KMS-11 (cell line): Measurements from ENCODE around the gene TMEM200B.

Source experiments
- H2AFZ ChIP-seq: fragments of 200-600 bp; sonication (generic); 2 replicates; pipeline ENCODE4 v1.6.1; 2016; ENCODE audit warnings: antibody characterized with exemption, mixed run types, low read depth
- H3K27ac ChIP-seq: fragments of 200-600 bp; sonication (generic); 2 replicates; pipeline ENCODE4 v1.6.1; 2016; ENCODE audit warnings: mild to moderate bottlenecking, mixed run types
- H3K27me3 ChIP-seq: fragments of 200-600 bp; sonication (generic); 2 replicates; pipeline ENCODE4 v1.6.1; 2017; ENCODE audit warnings: mild to moderate bottlenecking, low read depth, mixed run types, moderate library complexity; ENCODE audit not compliant: insufficient read depth
- H3K36me3 ChIP-seq: fragments of 200-600 bp; sonication (generic); 2 replicates; pipeline ENCODE4 v1.6.1; 2017; ENCODE audit warnings: mild to moderate bottlenecking, mixed run types; ENCODE audit not compliant: insufficient read depth
- H3K4me1 ChIP-seq: fragments of 200-600 bp; sonication (generic); 2 replicates; pipeline ENCODE4 v1.6.1; 2016; ENCODE audit warnings: mild to moderate bottlenecking, low read depth, mixed run types; ENCODE audit not compliant: poor library complexity, severe bottlenecking
- H3K4me2 ChIP-seq: fragments of 200-600 bp; sonication (generic); 2 replicates; pipeline ENCODE4 v1.7.0; 2016; ENCODE audit warnings: mild to moderate bottlenecking, mixed run types
- H3K4me3 ChIP-seq: fragments of 200-600 bp; sonication (generic); IDR thresholded peaks from 2 replicates; pipeline ENCODE4 v1.6.1; 2017; ENCODE audit warnings: low read depth, low read length, mixed read lengths; ENCODE audit not compliant: insufficient read depth
- H3K79me2 ChIP-seq: fragments of 200-600 bp; sonication (generic); 2 replicates; pipeline ENCODE4 v1.6.1; 2016; ENCODE audit warnings: low read depth, mixed run types; ENCODE audit not compliant: insufficient read depth
- H3K9ac ChIP-seq: fragments of 200-600 bp; sonication (generic); 2 replicates; pipeline ENCODE4 v1.6.1; 2016; ENCODE audit warnings: mild to moderate bottlenecking, mixed run types
- H4K20me1 ChIP-seq: fragments of 200-600 bp; sonication (generic); 2 replicates; pipeline ENCODE4 v1.6.1; 2016; ENCODE audit warnings: mild to moderate bottlenecking, mixed run types; ENCODE audit not compliant: insufficient read depth
- CTCF ChIP-seq: fragments of 200-600 bp; sonication (generic); conservative IDR thresholded peaks from 2 replicates; pipeline ENCODE4 v1.6.1; 2017; ENCODE audit warnings: low read depth, mild to moderate bottlenecking, antibody characterized with exemption, low read length, moderate library complexity, mixed read lengths

Gene TMEM200B

GRCh38 chr1:29123887-29124365 is at the start of gene TMEM200B:
TSS of gene TMEM200B (minus strand) at chr1:29123903. CDS start at chr1:29121828, 2,075 bp downstream.
- peak within 1 kb of the TSS; percentile 78 for H2AFZ ChIP-seq
- peak within 1 kb of the TSS; percentile 64 for H3K4me2 ChIP-seq
- H3K27me3 ChIP-seq: no peaks in the 10 kb centered on the region
- TF ChIP-seq CTCF: no peak
- H3K79me2 ChIP-seq: no peaks in the 10 kb centered on the region
- H3K4me1 ChIP-seq: no peaks in the 10 kb centered on the region
- no peaks in the 10 kb centered on the region for H3K36me3 ChIP-seq
- no peaks in the 10 kb centered on the region for H4K20me1 ChIP-seq
- no peak within 1 kb of the TSS for H3K4me3 ChIP-seq
- peak within 1 kb of the TSS; percentile 47 for H3K9ac ChIP-seq
- H3K27ac ChIP-seq: no peak within 1 kb of the TSS

- Histone ChIP-seq H3K4me2 (no peak overlapping the region), H3K79me2 (peaks cover 97% of the 10 kb centered on the region), H3K4me3 (no peak overlapping the region), H3K9ac (no peak overlapping the region), H3K4me1 (peaks cover 27% of the 10 kb centered on the region), H2AFZ (no peak overlapping the region), H4K20me1 (peaks cover 56% of the 10 kb centered on the region), H3K36me3 (peaks cover 3% of the 10 kb centered on the region; the same call in 1 of the 2 replicates), H3K27me3 (no peaks in the 10 kb centered on the region), H3K27ac (no peak overlapping the region)
- TF ChIP-seq CTCF: no peak
These were observed 48.8 kb upstream of the TMEM200B start for GRCh38 chr1:29172415-29172939.

- peaks cover 3% of the 10 kb centered on the region; the same call in 1 of the 2 replicates for H3K36me3 ChIP-seq
- no peak overlapping the region for H3K9ac ChIP-seq
- no peaks in the 10 kb centered on the region for H3K27me3 ChIP-seq
- peaks cover 97% of the 10 kb centered on the region for H3K79me2 ChIP-seq
- H3K27ac ChIP-seq: no peak overlapping the region
- no peak for TF ChIP-seq CTCF
- H3K4me2 ChIP-seq: no peak overlapping the region
- peaks cover 49% of the 10 kb centered on the region for H4K20me1 ChIP-seq
- no peak overlapping the region for H2AFZ ChIP-seq
- H3K4me3 ChIP-seq: no peak overlapping the region
- H3K4me1 ChIP-seq: peaks cover 27% of the 10 kb centered on the region
These were observed 47.8 kb upstream of the TMEM200B start for GRCh38 chr1:29171521-29171920.

- no peak overlapping the region for H3K27ac ChIP-seq
- peaks cover 3% of the 10 kb centered on the region; the same call in 1 of the 2 replicates for H3K36me3 ChIP-seq
- H3K27me3 ChIP-seq: no peaks in the 10 kb centered on the region
- no peak overlapping the region for H2AFZ ChIP-seq
- no peak for TF ChIP-seq CTCF
- no peak overlapping the region for H3K4me2 ChIP-seq
- no peak overlapping the region for H3K4me3 ChIP-seq
- peaks cover 47% of the 10 kb centered on the region for H4K20me1 ChIP-seq
- no peak overlapping the region for H3K9ac ChIP-seq
- H3K79me2 ChIP-seq: peaks cover 97% of the 10 kb centered on the region
- peaks cover 27% of the 10 kb centered on the region for H3K4me1 ChIP-seq
These were observed 47.4 kb upstream of the TMEM200B start for GRCh38 chr1:29171089-29171488.
